HepG2 (cell line): Measurements from ENCODE around the gene ADSS2. TPM values are rescaled to one million over a fixed set of nuclear protein-coding genes. Genes with fewer than 3 reads are reported as not detected.
"Not testable (repeated sequence)": the region's sequence is repeated elsewhere in the genome, so short reads cannot be mapped to it uniquely, and the experiment has no call there.

Experiments used
- ATAC-seq: fragments of 200-7000 bp; cut with Tn5 transposase; 3 replicates; pipeline ENCODE4 v1.9.1; 2020; ENCODE audit warnings: mild to moderate bottlenecking, moderate library complexity
- BruUV-seq: library from RNA; stranded (reverse); fragments of 400-500 nt; replicated peaks from 2 replicates; lab custom pipeline; 2021; lab: Mats Ljungman, UMichigan
- CTCF ChIA-PET: fragments of 300-600 bp; formaldehyde crosslinking; extraction: SDS; loops from one replicate; lab custom pipeline; 2021; ENCODE audit warnings: low total read pairs, inconsistent platforms, low intra/inter-chr PET ratio; lab: Yijun Ruan, JAX
- POLR2A ChIA-PET: fragments of 350-600 bp; sonication (Branson Sonifier 250); formaldehyde crosslinking; loops from one replicate; lab custom pipeline; 2020; ENCODE audit warnings: antibody characterized with exemption, inconsistent platforms; lab: Yijun Ruan, JAX
- DNase-seq: peaks from one replicate; pipeline ENCODE4 v3.0.0-alpha.2; 2015; ENCODE audit warnings: low spot score
- FAIRE-seq: peaks from 3 replicates; lab custom pipeline; 2011; peaks lifted over from hg19 to GRCh38; lab: Jason Lieb, UNC
- H2AFZ ChIP-seq: one replicate; pipeline ENCODE4 v1.6.1; 2011; ENCODE audit warnings: low read length, inconsistent platforms
- H3K27ac ChIP-seq: fragments of 300-600 bp; 3 replicates; pipeline ENCODE4 v1.8.0; 2011; ENCODE audit warnings: mixed run types, mild to moderate bottlenecking, mixed read lengths, low read length, inconsistent platforms; ENCODE audit not compliant: insufficient read depth; ENCODE audit errors: extremely low read length
- H3K27me3 ChIP-seq, 2 experiments: fragments of 200-600 bp in 1 of 2; 2 replicates in 1 of 2; 3 replicates in 1 of 2; pipeline versions ENCODE4 v1.6.0 to v1.8.0; 2011; ENCODE audit warnings: low read length in 2 of 2, mild to moderate bottlenecking in 2 of 2, moderate library complexity in 2 of 2, inconsistent platforms in 1 of 2; ENCODE audit not compliant: insufficient read depth in 2 of 2, control insufficient read depth in 1 of 2
- H3K36me3 ChIP-seq, 2 experiments: fragments of 200-600 bp in 1 of 2; replicated peaks in 1 of 2; 2 replicates in 1 of 2; 3 replicates in 1 of 2; pipeline versions ENCODE4 v1.5.1 to v1.8.0; 2011; ENCODE audit warnings: low read length in 2 of 2, inconsistent platforms in 1 of 2; ENCODE audit not compliant: insufficient read depth in 2 of 2, control insufficient read depth in 1 of 2
- H3K4me1 ChIP-seq: 2 replicates; pipeline ENCODE4 v1.5.1; 2012; ENCODE audit warnings: low read length, inconsistent platforms; ENCODE audit not compliant: insufficient read depth
- H3K4me2 ChIP-seq: 2 replicates; pipeline ENCODE4 v1.6.0; 2011; ENCODE audit warnings: low read depth, low read length, inconsistent platforms
- H3K4me3 ChIP-seq, 3 experiments: fragments of 200-600 bp in 1 of 3; sonication (generic), shearing (Covaris generic) in 1 of 3; replicated peaks in 1 of 3; 2 replicates each; pipeline ENCODE4 v1.5.1; 2011 to 2016; ENCODE audit warnings: low read length in 3 of 3, inconsistent platforms in 2 of 3, low read depth in 2 of 3, mild to moderate bottlenecking in 2 of 3, control low read depth in 1 of 3, mixed read lengths in 1 of 3; ENCODE audit not compliant: insufficient read depth in 1 of 3
- H3K79me2 ChIP-seq: one replicate; pipeline ENCODE4 v1.6.1; 2011; ENCODE audit warnings: low read length, inconsistent platforms; ENCODE audit not compliant: insufficient read depth
- H3K9ac ChIP-seq: 2 replicates; pipeline ENCODE4 v1.6.0; 2011; ENCODE audit warnings: mild to moderate bottlenecking, low read depth, low read length, inconsistent platforms; ENCODE audit not compliant: insufficient read depth
- H3K9me3 ChIP-seq: 2 replicates; pipeline ENCODE4 v1.5.1; 2012; ENCODE audit warnings: mild to moderate bottlenecking, low read length
- H4K20me1 ChIP-seq: 2 replicates; pipeline ENCODE4 v1.6.0; 2011; ENCODE audit warnings: inconsistent platforms, mild to moderate bottlenecking, low read length, moderate library complexity; ENCODE audit not compliant: insufficient read depth
- MAFG ChIP-seq: sonication (generic); formaldehyde crosslinking; IDR thresholded peaks from 2 replicates; pipeline ENCODE4 v1.5.1; 2020; ENCODE audit warnings: mild to moderate bottlenecking, missing genetic modification reagents
- RAD21 ChIP-seq: fragments of 450-650 bp; formaldehyde crosslinking; IDR thresholded peaks from 2 replicates; pipeline ENCODE4 v1.5.0; 2020; ENCODE audit warnings: mild to moderate bottlenecking
- STAT6 ChIP-seq: sonication (generic); formaldehyde crosslinking; IDR thresholded peaks from 2 replicates; pipeline ENCODE4 v1.4.0; 2020; ENCODE audit warnings: missing genetic modification reagents, mild to moderate bottlenecking, borderline replicate concordance
- ZNF205 ChIP-seq: IDR thresholded peaks from 2 replicates; pipeline ENCODE4 v1.6.1; 2018; ENCODE audit warnings: missing biosample characterization, missing genetic modification reagents
- ZNF644 ChIP-seq: IDR thresholded peaks from 2 replicates; pipeline ENCODE4 v1.6.1; 2016; ENCODE audit warnings: low read depth
- ZNF737 ChIP-seq: sonication (generic); formaldehyde crosslinking; IDR thresholded peaks from 2 replicates; pipeline ENCODE4 v1.5.0; 2020; ENCODE audit warnings: missing genetic modification reagents, mild to moderate bottlenecking, borderline replicate concordance
- WGBS: methylation state at CpG from one replicate; pipeline ENCODE4 v1.1.6; 2017; ENCODE audit warnings: low lambda C conversion rate; 5-methylcytosine and 5-hydroxymethylcytosine counted together
- in situ Hi-C: cut with HindIII; loops from 2 replicates; pipeline ENCODE4 v1.10.0; 2017; ENCODE audit warnings: low pct_unique_long_range_greater_than_20kb; ENCODE audit not compliant: extremely low pct_ligation_motif_present
- intact Hi-C: fragments of 100-400 bp; cut with micrococcal nuclease; formaldehyde crosslinking; loops from one replicate; pipeline ENCODE4 v1.10.0; 2022; ENCODE audit not compliant: unreplicated experiment
- polyA plus RNA-seq, 8 experiments: library from polyadenylated mRNA; depleted of rRNA in 3 of 8; stranded (reverse) in 7 of 8; unstranded in 1 of 8; fragments of >200 nt; fragmentation: Illumina TruSeq in 4 of 8; extraction: Trizol in 4 of 8; gene quantifications; 2 replicates each; pipeline versions ENCODE4 v1.2.1 to v1.2.3, GENCODE V29; 2011 to 2016; ENCODE audit warnings: low read depth in 4 of 8, missing spikeins in 1 of 8, mixed read lengths in 1 of 8; ENCODE audit not compliant: insufficient read depth in 1 of 8
- total RNA-seq, 5 experiments: library from RNA; depleted of rRNA; stranded (reverse); fragments of >200 nt; fragmentation: Illumina TruSeq; extraction: Trizol; gene quantifications; 2 replicates each; pipeline ENCODE4 v1.2.3, GENCODE V29; 2016; ENCODE audit warnings: low read depth in 1 of 5

ADSS2 gene
- total and polyA plus RNA-seq, 2 of the 13 experiments (the other 11 are each of a cell fraction or from before 2014, with no cell fraction given), result 15.1 to 43.4 TPM

DNA sequence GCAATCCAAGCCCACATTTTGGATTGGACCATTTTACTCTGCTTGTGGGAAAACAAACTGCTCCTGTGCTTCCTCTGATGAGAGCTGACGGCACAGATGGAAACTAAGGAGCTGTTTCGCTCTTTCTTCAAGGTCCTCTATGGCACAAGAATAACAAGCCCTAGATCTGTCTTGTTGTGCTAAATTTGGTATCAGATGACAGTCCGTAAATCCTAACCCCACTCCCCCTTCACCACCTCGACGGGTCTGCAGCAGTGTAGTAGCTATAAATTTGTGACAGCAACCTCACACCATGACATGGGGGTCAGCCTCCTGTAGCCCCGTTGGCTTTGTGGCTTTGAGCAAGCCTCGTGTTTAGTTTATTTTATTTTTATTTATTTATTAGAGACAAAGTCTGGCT lies 85.9 kb downstream of the ADSS2 start:
- 30% methylated on average over 7 of the region's 7 CpGs for WGBS

DNA sequence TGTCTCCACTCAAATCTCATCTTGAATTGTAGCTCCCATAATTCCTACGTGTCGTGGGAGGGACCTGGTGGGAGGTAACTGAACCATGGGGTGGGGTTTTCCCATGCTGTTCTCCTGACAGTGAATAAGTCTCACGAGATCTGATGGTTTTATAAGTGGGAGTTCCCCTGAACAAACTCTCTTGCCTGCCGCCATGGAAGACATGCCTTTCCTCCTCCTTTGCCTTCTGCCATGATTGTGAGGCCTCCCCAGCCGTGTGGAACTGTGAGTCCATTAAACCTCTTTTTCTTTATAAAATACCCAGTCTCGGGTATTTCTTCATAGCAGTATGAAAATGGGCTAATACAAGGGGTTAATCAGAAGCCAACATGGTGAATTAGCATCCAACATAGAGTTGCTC lies 86.4 kb downstream of the ADSS2 start:
- H3K36me3 ChIP-seq, H3K9ac ChIP-seq, H3K4me2 ChIP-seq, H3K27me3 ChIP-seq, ATAC-seq, H3K4me3 ChIP-seq, DNase-seq, POLR2A ChIA-PET, H3K27ac ChIP-seq, FAIRE-seq, in situ Hi-C loops, intact Hi-C loops, BruUV-seq, CTCF ChIA-PET, H3K79me2 ChIP-seq, H3K9me3 ChIP-seq, H4K20me1 ChIP-seq, H2AFZ ChIP-seq: not testable (repeated sequence)
- peaks cover 31% of the 10 kb centered on the region for H3K4me1 ChIP-seq
- WGBS, result 31% methylated on average over 6 of the region's 6 CpGs

More for the DNA sequence above, 85.9 kb downstream of the ADSS2 start:
- no peaks in the 10 kb centered on the region for H3K9me3 ChIP-seq
- H3K4me1 ChIP-seq, result peaks cover 28% of the 10 kb centered on the region
- DNase-seq (no peak), ATAC-seq (no peak), FAIRE-seq (no peak)
- intact Hi-C loops, result no loop called here
- BruUV-seq, result no TSS peak
- H3K27ac ChIP-seq, result no peak overlapping the region
- H4K20me1 ChIP-seq, result no peaks in the 10 kb centered on the region
- no peaks in the 10 kb centered on the region for H3K79me2 ChIP-seq
- TF ChIP-seq ZNF737 (no peak), STAT6 (no peak), ZNF205 (CRISPR knock-in tag) (no peak), MAFG (CRISPR knock-in tag) (no peak), RAD21 (CRISPR knock-in tag) (no peak), ZNF644 (CRISPR knock-in tag) (no peak)
- H2AFZ ChIP-seq, result no peak overlapping the region
- ChIA-PET CTCF (no interaction called here), POLR2A (no interaction called here)
- H3K4me2 ChIP-seq, result no peak overlapping the region
- no peaks in the 10 kb centered on the region for H3K36me3 ChIP-seq
- no peak overlapping the region for H3K9ac ChIP-seq
- in situ Hi-C loops, result no loop called here
- peaks cover 0 to 2% of the 10 kb centered on the region in 2 experiments; a peak in 2 of 5 replicates for H3K27me3 ChIP-seq
- no peak overlapping the region for H3K4me3 ChIP-seq
